ENCODE results near the gene KCNE2.

DNA sequence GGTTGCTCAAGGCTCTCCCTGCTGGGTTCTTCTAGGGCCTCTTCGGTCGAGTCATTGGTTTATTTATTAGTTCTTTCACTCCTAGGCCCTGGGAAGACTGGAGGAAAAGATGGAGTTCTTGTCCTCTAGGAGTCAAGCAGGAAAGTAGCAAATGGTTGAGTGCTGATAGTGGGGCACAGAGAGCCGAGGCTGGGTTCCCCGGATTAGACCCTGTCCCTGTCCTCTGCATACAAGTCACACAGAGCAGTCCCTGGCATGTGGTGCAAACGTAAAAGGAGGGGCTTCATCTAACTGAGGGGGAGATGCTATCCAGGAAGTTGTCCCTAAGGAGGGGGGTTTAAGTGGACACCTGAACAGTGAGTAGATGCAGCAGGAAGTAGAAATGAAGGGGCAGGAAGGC, 19.2 kb upstream of the KCNE2 start:
- TF ChIP-seq, protein P1, sequence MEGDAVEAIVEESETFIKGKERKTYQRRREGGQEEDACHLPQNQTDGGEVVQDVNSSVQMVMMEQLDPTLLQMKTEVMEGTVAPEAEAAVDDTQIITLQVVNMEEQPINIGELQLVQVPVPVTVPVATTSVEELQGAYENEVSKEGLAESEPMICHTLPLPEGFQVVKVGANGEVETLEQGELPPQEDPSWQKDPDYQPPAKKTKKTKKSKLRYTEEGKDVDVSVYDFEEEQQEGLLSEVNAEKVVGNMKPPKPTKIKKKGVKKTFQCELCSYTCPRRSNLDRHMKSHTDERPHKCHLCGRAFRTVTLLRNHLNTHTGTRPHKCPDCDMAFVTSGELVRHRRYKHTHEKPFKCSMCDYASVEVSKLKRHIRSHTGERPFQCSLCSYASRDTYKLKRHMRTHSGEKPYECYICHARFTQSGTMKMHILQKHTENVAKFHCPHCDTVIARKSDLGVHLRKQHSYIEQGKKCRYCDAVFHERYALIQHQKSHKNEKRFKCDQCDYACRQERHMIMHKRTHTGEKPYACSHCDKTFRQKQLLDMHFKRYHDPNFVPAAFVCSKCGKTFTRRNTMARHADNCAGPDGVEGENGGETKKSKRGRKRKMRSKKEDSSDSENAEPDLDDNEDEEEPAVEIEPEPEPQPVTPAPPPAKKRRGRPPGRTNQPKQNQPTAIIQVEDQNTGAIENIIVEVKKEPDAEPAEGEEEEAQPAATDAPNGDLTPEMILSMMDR (conservative IDR thresholded peaks at IDR 0.05; ENCODE audit: low read depth, low read length): no peak
- TF ChIP-seq EZH2 (IDR thresholded peaks at IDR 0.05; ENCODE audit: borderline replicate concordance, low read depth, low read length, poor library complexity, severe bottlenecking): no peak

Data from A673 (cell line).